Spleen (tissue), 11 donors: ENCODE data around the gene CFAP97D1. TPM values are rescaled to one million over a fixed set of nuclear protein-coding genes. Genes with fewer than 3 reads are reported as not detected.

Source experiments
- DNase-seq: peaks from one replicate; pipeline ENCODE4 v3.0.0-alpha.2; 2020
- H3K27ac ChIP-seq, 8 donors: fragments of 200-600 bp; sonication (generic) in 7 of 8; 1 replicate in 4 of 8; 2 replicates in 4 of 8; pipeline versions ENCODE4 v1.5.0 to v1.8.0; 2016 to 2021; ENCODE audit warnings: inconsistent platforms in 4 of 8, mild to moderate bottlenecking in 4 of 8, moderate library complexity in 1 of 8
- H3K27me3 ChIP-seq, 7 donors: fragments of 200-600 bp; sonication (generic) in 6 of 7; replicated peaks in 1 of 7; 1 replicate in 4 of 7; 2 replicates in 3 of 7; pipeline versions ENCODE4 v1.5.0 to v1.8.0; 2016 to 2021; ENCODE audit warnings: inconsistent platforms in 3 of 7, mild to moderate bottlenecking in 1 of 7
- H3K36me3 ChIP-seq, 6 donors: fragments of 200-600 bp; sonication (generic) in 5 of 6; 1 replicate in 4 of 6; 2 replicates in 2 of 6; pipeline versions ENCODE4 v1.5.0 to v1.8.0; 2016 to 2021; ENCODE audit warnings: inconsistent platforms in 2 of 6
- H3K4me1 ChIP-seq, 6 donors: fragments of 200-600 bp; sonication (generic) in 5 of 6; 1 replicate in 3 of 6; 2 replicates in 3 of 6; pipeline versions ENCODE4 v1.5.0 to v1.8.0; 2016 to 2021; ENCODE audit warnings: inconsistent platforms in 3 of 6
- H3K4me3 ChIP-seq, 8 donors: fragments of 200-600 bp; sonication (generic) in 7 of 8; 1 replicate in 4 of 8; 2 replicates in 4 of 8; pipeline versions ENCODE4 v1.5.0 to v1.8.0; 2016 to 2021; ENCODE audit warnings: inconsistent platforms in 4 of 8, mild to moderate bottlenecking in 4 of 8, moderate library complexity in 2 of 8
- H3K9me3 ChIP-seq, 8 donors: fragments of 200-600 bp; sonication (generic) in 7 of 8; 1 replicate in 4 of 8; 2 replicates in 4 of 8; pipeline versions ENCODE4 v1.5.0 to v1.8.0; 2016 to 2021; ENCODE audit warnings: inconsistent platforms in 4 of 8
- CTCF ChIP-seq, 11 experiments: fragments of 200-600 bp in 7 of 11; fragments of 450-650 bp in 4 of 11; sonication (generic) in 4 of 11; IDR thresholded peaks in 8 of 11; conservative IDR thresholded peaks in 3 of 11; 1 replicate in 7 of 11; 2 replicates in 4 of 11; pipeline versions ENCODE4 v1.4.0 to v1.8.0; 2016 to 2021; ENCODE audit warnings: antibody characterized with exemption in 11 of 11, inconsistent platforms in 4 of 11, mild to moderate bottlenecking in 1 of 11
- POLR2A ChIP-seq, 3 donors: fragments of 450-650 bp; IDR thresholded peaks; one replicate each; pipeline ENCODE4 v1.5.1; 2017; ENCODE audit warnings: antibody characterized with exemption in 3 of 3, mild to moderate bottlenecking in 1 of 3
- POLR2AphosphoS5 ChIP-seq, 3 donors: sonication (generic); formaldehyde crosslinking; IDR thresholded peaks; one replicate each; pipeline ENCODE4 v1.5.1; 2017; ENCODE audit warnings: antibody characterized with exemption in 3 of 3
- WGBS, 5 donors: extraction: QIAGEN DNeasy Blood & Tissue Kit in 3 of 5; methylation state at CpG; one replicate each; pipeline versions ENCODE4 v1.1.5 to v1.1.7; 2013 to 2018; 5-methylcytosine and 5-hydroxymethylcytosine counted together
- intact Hi-C: fragments of 100-400 bp; cut with DNase I; formaldehyde crosslinking; loops from one replicate; pipeline ENCODE4 v1.15.0; 2023; ENCODE audit warnings: low total_unique reads
- polyA plus RNA-seq, 3 donors: library from polyadenylated mRNA; stranded (reverse); fragments of 200-250 nt; gene quantifications; one replicate each; pipeline ENCODE4 v1.2.1, GENCODE V29; 2013
- total RNA-seq, 7 donors: library from RNA; depleted of rRNA in 3 of 7; stranded (reverse); fragments of >200 nt in 3 of 7; fragmentation: NEBNext Ultra II Directional in 4 of 7; extraction: Animal tissue kit (Norgen Biotek cat#: 25700) in 4 of 7; gene quantifications; one replicate each; pipeline versions ENCODE4 v1.1.0 to v1.2.1, GENCODE V29; 2016 to 2021
- donor health status: healthy with polysubstance abuse.
- donor health status: DM: no; HTN: no; CAD: no; lungs with moderate emphysema.
- donor health status: DM: no; HTN: no; CAD: no.
- donor health status: Bipolar disorder and iron deficiency.
- donor health status: healthy.
- donor health status: DM: no; HTN: no; CAD: no.
- donor health status: DM: yes; HTN: yes; CAD: no.

The CFAP97D1 gene
- total and polyA plus RNA-seq, 10 donors, result 0.06 to 0.32 (median 0.19) TPM; not detected in 5

GRCh38 chr17:43768943-43769342 is 11.3 kb upstream of the CFAP97D1 start:
- H3K27ac ChIP-seq, result peak overlapping the region in 4 of 8 donors; percentile 28 to 62 (median 49)
- no peaks in the 10 kb centered on the region for H3K27me3 ChIP-seq
- intact Hi-C loops, result loop anchor here (10.0 kb wide), 1 partner anchor 194 kb away; no protein-coding TSS in a partner anchor
- H3K4me1 ChIP-seq, result peaks cover 0 to 79% (median 42%) of the 10 kb centered on the region in 6 donors
- peaks cover 0 to 65% (median 41%) of the 10 kb centered on the region in 6 donors for H3K36me3 ChIP-seq
- peak; percentile 41 for DNase-seq
- WGBS, 5 donors, result 72 to 94% (median 81%) methylated on average over 7 of the region's 7 CpGs
- H3K4me3 ChIP-seq, result no peak overlapping the region
- TF ChIP-seq POLR2AphosphoS5 (IDR thresholded peaks at IDR 0.05), result no peak
- TF ChIP-seq CTCF (IDR thresholded peaks at IDR 0.05 in 8 of 11, conservative IDR thresholded peaks at IDR 0.05 in 3 of 11), result no peak
- TF ChIP-seq POLR2A (IDR thresholded peaks at IDR 0.05), result no peak
- no peaks in the 10 kb centered on the region for H3K9me3 ChIP-seq

- peaks cover 0 to 81% (median 44%) of the 10 kb centered on the region in 6 donors for H3K4me1 ChIP-seq
- peaks cover 0 to 70% (median 45%) of the 10 kb centered on the region in 6 donors for H3K36me3 ChIP-seq
- 68 to 91% (median 81%) methylated on average over 16 of the region's 16 CpGs for WGBS, 5 donors
- H3K27me3 ChIP-seq, result no peaks in the 10 kb centered on the region
- intact Hi-C loops, result loop anchor here (10.0 kb wide), 1 partner anchor 195 kb away; no protein-coding TSS in a partner anchor
- peak; percentile 55 for DNase-seq
- TF ChIP-seq CTCF (IDR thresholded peaks at IDR 0.05 in 8 of 11, conservative IDR thresholded peaks at IDR 0.05 in 3 of 11) (no peak), POLR2AphosphoS5 (IDR thresholded peaks at IDR 0.05) (peak in 1 of 3 donors; percentile 53)
- H3K4me3 ChIP-seq, result no peak overlapping the region
- H3K27ac ChIP-seq, result peak overlapping the region in 3 of 8 donors; percentile 48 to 62 (median 50)
- H3K9me3 ChIP-seq, result no peaks in the 10 kb centered on the region
Measured at GRCh38 chr17:43769426-43769825, 10.8 kb upstream of the CFAP97D1 start.

- TF ChIP-seq POLR2AphosphoS5 (IDR thresholded peaks at IDR 0.05) (peak in 1 of 3 donors; percentile 6), CTCF (IDR thresholded peaks at IDR 0.05 in 8 of 11, conservative IDR thresholded peaks at IDR 0.05 in 3 of 11) (no peak)
- Histone ChIP-seq H3K27me3 (no peaks in the 10 kb centered on the region), H3K9me3 (no peaks in the 10 kb centered on the region), H3K4me3 (no peak overlapping the region), H3K36me3 (peaks cover 0 to 74% (median 49%) of the 10 kb centered on the region in 6 donors), H3K4me1 (peaks cover 0 to 81% (median 46%) of the 10 kb centered on the region in 6 donors), H3K27ac (no peak overlapping the region)
- DNase-seq, result peak; percentile 33
- intact Hi-C loops, result loop anchor here (10.0 kb wide), 1 partner anchor 195 kb away; no protein-coding TSS in a partner anchor
- WGBS, 5 donors, result 93 to 96% (median 95%) methylated on average over 11 of the region's 11 CpGs
Measured at GRCh38 chr17:43769859-43770258, 10.4 kb upstream of the CFAP97D1 start.

- TF ChIP-seq CTCF (IDR thresholded peaks at IDR 0.05 in 8 of 11, conservative IDR thresholded peaks at IDR 0.05 in 3 of 11) (no peak), POLR2AphosphoS5 (IDR thresholded peaks at IDR 0.05) (no peak), POLR2A (IDR thresholded peaks at IDR 0.05) (no peak)
- H3K4me1 ChIP-seq, result peaks cover 0 to 83% (median 50%) of the 10 kb centered on the region in 6 donors
- DNase-seq, result no peak
- H3K4me3 ChIP-seq, result no peak overlapping the region
- H3K27ac ChIP-seq, result no peak overlapping the region
- peaks cover 0 to 85% (median 49%) of the 10 kb centered on the region in 6 donors for H3K36me3 ChIP-seq
- WGBS, 5 donors, result 82 to 100% (median 88%) methylated on average over 2 of the region's 2 CpGs
- no peaks in the 10 kb centered on the region for H3K9me3 ChIP-seq
- no peaks in the 10 kb centered on the region for H3K27me3 ChIP-seq
- intact Hi-C loops, result no loop called here
Measured at GRCh38 chr17:43770957-43771356, 9.3 kb upstream of the CFAP97D1 start.
